ENCODE measurements around the gene KRT32.

- TF ChIP-seq CTCF (IDR thresholded peaks at IDR 0.05; ENCODE audit: insufficient read depth, low read depth, low read length) (no peak), EZH2 (IDR thresholded peaks at IDR 0.05; ENCODE audit: insufficient read depth, low read length) (no peak)
Measured at GRCh38 chr17:41416479-41416878, 50.7 kb downstream of the KRT32 start.

Measured in astrocyte (in vitro differentiated cells and primary cell).